C4-2B (cell line): ENCODE measurements around the gene NRIP3.

Experiments
- ZFX ChIP-seq: fragments of 450-650 bp; IDR thresholded peaks from 2 replicates; pipeline ENCODE4 v1.6.1; 2017
- TF ChIP-seq, protein P1 (sequence below): fragments of 450-650 bp; conservative IDR thresholded peaks from 2 replicates; pipeline ENCODE4 v1.5.1; 2017; ENCODE audit warnings: mild to moderate bottlenecking

DNA sequence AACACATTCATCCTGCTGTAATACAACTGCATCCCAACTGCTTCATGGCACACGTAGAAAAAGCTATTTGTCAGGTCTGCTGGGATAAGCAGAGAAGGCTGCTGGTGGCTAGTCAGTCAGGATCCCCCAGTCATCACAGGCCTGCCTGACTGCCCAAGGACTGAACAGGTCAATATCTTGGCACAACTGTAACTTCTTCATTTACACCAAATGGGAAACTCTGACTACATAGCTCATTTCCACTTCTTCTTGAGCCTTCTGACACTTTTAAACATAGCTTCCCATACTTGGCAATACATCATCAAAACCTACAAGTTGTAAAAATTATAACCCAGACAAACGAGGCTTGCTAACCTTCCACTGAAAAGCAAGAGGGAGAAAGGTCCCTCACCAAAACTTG is 42.4 kb downstream of the NRIP3 start:
- TF ChIP-seq, protein P1, sequence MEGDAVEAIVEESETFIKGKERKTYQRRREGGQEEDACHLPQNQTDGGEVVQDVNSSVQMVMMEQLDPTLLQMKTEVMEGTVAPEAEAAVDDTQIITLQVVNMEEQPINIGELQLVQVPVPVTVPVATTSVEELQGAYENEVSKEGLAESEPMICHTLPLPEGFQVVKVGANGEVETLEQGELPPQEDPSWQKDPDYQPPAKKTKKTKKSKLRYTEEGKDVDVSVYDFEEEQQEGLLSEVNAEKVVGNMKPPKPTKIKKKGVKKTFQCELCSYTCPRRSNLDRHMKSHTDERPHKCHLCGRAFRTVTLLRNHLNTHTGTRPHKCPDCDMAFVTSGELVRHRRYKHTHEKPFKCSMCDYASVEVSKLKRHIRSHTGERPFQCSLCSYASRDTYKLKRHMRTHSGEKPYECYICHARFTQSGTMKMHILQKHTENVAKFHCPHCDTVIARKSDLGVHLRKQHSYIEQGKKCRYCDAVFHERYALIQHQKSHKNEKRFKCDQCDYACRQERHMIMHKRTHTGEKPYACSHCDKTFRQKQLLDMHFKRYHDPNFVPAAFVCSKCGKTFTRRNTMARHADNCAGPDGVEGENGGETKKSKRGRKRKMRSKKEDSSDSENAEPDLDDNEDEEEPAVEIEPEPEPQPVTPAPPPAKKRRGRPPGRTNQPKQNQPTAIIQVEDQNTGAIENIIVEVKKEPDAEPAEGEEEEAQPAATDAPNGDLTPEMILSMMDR, result no peak
- TF ChIP-seq ZFX, result no peak
